Activated T-helper 1 cell treated with anti-CD3 and anti-CD28 coated beads, Interleukin-2, amount 50 U/mL, for 16 hours (primary cell): Measurements from ENCODE around the gene CFAP99.

Experiments used
- DNase-seq, 2 donors: peaks; one replicate each; pipeline ENCODE4 v3.0.0-alpha.2; 2020; ENCODE audit warnings: low read depth in 1 of 2, low spot score in 1 of 2

The CFAP99 gene

DNA sequence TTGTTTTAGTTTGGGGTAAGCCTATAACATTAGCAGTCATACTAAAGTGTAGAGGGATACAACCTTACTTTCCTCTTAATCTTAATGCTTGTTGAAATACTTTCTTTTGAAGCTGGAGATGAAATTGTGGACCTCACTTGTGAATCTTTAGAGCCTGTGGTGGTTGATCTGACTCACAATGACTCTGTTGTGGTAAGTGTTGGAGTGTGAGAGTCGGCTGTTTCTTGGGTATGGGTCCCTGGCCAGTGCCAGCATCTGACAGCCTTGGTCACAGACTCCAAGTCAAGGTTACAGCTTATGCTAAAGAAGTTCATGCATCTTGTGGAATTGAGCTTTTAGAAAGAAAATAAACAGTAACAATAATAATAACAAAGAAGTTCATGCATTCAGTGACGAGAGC, 81.8 kb downstream of the CFAP99 start:
- no peak for DNase-seq

DNA sequence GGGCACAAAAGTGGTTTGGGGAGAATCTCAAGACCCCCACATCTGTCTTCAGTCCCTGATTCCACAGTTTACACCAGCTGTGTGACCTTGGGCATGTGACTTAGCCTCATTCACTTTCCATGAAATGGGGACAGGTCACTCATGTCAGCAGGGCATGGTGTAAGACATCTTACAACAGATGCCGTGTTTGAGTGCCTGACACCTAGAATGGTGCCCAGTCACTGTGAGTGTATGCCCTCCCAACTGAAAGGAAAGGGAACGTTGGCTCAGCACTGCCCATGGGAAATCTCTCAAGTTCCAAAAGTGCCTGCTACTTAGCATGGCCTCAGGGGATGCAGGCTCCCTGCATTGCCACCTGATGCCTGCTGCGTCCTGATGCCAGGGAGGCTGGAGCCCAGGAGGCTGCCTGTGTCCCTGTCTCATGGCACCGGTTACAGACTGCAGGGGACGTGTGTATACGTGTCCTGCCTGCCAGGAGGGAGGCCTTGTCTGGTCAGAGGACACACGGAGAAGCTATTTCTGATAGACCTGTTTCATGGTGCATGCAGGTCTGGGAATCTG, 82.4 kb downstream of the CFAP99 start:
- no peak for DNase-seq

DNA sequence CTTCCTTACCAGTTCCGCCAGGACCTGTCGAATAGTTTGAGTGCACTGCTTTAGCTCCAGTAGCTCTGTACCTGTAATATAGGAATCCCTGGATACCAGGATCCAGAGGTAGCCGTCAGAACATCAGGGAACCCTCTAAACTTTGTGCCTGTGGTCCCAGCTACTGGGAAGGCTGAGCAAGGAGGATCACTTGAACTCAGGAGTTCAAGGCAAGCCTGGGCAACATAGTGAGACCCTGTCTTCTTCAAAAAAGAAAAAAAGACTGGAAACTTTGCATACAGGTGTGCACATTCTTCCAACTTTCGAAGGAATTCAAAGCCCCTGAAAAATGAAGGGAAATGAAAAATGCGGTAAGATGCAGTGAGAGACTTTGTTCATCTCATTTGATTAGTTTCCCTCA, 85.1 kb downstream of the CFAP99 start:
- no peak for DNase-seq

DNA sequence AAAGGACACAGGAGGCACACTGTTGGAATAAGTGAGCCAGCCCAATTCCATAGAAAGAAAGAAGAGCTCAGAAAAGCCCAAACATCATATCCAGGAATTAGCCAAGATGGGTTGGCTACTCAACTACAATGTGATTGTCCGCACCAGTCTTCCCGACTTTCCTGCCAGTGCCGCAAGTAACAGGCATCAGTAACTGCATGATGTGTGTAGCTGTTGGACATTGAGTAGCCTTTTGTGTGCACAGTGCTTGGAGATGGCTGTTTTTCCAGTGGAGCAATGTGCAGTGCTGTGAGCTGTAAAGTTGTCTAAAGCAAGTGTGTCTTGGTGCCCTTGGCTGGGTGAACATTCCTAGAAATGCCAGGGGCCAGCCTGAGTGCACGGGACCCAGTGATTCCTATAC, 88.5 kb downstream of the CFAP99 start:
- DNase-seq: no peak

DNA sequence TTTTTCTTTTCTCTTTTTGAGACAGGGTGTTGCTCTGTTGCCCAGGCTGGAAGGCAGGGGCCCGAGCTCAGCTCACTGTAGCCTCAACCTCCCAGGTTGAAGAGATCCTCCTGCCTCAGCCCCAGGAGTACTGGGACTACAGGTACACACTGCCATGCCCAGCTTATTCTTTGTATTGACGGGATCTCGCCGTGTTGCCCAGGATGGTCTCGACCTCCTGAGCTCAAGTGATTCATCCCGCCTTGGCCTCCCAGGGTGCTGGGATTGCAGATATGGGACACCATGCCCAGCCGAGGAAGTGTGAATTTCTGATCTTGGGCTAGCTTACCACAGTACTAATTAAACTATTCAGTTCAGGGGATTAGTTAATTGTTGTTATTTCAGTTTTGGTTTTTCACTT, 89.1 kb downstream of the CFAP99 start:
- no peak for DNase-seq

DNA sequence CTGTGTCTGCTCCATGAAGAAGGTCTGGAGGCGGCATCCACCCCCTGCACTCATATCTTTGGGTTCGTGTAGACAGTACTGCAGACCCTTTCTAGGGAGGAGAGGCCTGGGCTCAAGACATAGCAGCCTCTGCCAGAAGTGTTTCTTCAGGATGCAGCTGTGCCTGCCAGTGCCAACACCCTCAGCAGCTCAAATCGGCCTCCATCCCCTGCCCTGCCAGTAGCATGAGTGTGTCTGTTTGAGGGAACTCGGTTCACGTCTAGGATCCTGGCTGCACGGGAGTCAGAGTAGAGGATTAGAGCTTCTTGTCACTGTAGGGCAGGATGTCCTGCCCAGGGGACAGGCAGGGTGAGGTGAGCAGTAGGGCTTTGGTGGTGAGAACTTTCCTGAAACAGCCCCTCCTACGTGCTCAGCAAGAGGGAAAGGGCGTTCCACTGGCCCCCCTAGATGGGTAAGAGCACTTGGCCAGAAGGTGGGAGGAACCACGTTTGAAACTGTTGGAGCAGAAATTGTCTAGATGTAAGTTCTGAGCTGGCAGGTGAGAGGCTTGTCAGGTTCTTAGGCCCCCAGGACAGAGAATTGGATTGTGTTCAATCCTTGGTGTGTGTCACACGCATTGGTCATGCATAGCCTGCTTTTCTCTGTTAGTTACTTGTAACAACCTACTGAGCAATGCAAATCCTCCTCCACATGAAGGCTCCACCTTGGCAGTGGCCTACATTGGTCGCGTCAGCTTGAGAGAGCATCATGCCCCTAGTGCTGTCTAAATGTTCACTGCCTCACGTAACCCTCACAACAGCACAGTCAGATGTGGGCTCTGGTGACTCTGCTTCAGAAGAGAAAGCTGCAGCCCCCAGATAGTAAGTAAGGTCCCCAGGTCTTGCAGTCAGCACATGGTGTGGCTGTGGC, 91.8 kb downstream of the CFAP99 start:
- no peak for DNase-seq

DNA sequence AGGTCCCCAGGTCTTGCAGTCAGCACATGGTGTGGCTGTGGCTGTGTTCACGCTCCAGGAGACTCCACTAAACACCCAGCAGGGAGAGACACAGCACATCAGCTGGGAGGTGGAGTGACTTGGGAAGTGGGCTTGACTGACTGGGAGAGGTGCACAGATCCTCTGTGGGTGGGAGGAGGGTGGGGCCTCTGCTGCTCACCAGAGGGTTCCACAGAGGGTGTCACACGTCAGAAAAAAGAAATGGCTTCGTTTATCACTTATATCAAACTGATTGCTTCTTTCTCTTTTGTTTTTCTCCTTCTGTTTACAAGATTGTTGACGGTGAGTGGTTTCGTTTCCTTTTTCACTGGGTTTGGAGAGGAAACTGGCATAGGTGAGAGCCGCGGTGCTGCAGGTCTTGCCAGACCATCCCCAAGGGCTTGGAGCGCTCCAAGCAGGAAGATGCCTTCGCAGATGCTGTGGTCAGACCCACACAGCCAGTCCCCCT, 92.9 kb downstream of the CFAP99 start:
- DNase-seq: no peak
